ENCODE results near the gene CDHR3.
"Not testable (repeated sequence)": the region's sequence is repeated elsewhere in the genome, so short reads cannot be mapped to it uniquely, and the experiment has no call there.

Gene CDHR3

DNA sequence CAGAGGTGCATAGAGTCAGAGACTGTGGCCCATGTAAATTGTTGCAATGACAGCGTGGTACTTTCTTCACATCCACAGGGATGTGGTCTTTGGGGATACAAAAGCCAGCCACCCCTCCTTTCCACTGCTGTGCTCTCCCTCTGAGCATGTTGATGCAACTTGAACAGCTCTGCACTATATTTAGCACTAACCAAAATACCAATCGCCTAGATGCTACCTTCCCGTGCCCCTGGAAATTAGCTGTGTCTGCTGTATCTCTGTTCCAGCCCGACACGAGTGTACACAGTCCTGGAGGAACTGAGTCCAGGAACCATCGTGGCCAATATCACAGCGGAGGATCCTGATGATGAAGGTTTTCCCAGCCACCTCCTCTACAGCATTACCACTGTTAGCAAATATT is 38.1 kb downstream of the CDHR3 start:
- DNase-seq = no peak

DNA sequence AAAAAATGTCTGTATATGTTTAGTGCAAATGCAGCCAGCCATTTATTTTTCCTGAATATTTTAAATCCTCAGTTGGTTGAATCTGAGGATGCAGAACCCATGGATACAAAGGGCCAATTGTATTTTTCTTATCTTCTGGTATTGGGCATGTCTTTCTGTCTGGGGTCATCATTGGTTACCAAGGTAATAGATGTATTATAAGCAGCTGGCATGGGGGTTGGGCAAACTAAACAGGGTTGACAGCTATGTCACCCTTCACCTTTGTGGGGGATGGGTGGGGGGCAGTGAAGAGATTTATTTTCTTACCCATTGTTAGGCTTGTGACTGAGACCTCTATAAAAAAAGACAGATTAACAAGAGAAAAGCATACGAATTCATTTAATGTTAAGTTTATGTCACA is 38.8 kb downstream of the CDHR3 start:
- DNase-seq = no peak

DNA sequence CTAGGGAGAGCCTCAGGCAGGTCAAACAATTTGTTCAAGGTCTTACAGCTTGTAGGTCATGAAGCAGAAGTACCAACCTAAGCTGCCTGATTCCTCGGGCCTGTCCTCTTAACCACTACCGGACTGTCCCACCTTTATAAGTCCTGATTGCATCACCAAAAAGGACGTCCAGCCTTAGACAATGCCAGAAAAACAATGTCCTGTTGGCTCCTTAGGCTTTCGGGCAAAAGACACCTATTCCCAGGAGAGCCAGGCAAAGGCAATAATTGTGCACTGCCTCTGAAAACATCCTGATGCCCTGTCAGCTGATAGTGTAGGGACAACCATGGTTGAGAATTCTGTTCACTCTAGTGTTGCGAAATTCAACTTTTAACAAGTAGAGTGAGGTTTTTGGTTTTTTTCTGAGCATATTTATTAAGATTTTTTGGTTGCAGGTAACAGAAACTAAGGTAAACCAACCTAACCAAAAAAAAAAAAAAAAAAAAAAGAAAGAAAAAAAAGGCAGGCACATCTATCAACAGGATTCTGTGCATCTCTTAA is 40.5 kb downstream of the CDHR3 start:
- no peak for DNase-seq

DNA sequence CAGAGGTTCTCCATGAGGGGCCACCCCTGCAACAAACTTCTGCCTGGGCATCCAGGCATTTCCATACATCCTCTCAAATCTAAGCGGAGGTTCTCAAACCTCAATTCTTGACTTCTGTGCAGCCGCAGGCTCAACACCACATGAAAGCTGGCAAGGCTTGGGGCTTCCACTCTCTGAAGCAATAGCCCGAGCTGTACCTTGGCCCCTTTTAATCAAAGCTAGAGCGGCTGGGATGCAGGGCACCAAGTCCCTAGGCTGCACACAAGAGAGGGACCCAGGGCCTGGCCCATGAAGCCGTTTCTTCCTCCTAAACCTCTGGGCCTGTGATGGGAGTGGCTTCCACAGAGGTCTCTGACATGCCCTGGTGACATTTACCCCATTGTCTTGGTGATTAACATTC is 43.8 kb downstream of the CDHR3 start:
- DNase-seq = no peak

DNA sequence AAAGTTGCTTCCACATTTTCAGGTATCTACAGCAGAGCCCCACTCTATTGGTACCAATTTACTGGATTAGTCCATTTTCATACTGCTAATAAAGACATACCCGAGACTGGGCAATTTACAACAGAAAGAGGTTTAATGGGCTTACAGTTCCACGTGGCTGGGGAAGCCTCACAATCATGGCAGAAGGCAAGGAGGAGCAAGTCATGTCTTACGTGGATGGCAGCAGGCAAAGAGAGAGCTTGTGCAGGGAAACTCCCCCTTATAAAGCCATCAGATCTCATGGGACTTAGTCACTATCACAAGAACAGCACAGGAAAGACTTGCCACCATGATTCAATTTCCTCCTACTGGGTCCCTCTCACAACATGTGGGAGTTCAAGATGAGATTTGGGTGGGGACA is 44.7 kb downstream of the CDHR3 start:
- not testable (repeated sequence) for DNase-seq

DNA sequence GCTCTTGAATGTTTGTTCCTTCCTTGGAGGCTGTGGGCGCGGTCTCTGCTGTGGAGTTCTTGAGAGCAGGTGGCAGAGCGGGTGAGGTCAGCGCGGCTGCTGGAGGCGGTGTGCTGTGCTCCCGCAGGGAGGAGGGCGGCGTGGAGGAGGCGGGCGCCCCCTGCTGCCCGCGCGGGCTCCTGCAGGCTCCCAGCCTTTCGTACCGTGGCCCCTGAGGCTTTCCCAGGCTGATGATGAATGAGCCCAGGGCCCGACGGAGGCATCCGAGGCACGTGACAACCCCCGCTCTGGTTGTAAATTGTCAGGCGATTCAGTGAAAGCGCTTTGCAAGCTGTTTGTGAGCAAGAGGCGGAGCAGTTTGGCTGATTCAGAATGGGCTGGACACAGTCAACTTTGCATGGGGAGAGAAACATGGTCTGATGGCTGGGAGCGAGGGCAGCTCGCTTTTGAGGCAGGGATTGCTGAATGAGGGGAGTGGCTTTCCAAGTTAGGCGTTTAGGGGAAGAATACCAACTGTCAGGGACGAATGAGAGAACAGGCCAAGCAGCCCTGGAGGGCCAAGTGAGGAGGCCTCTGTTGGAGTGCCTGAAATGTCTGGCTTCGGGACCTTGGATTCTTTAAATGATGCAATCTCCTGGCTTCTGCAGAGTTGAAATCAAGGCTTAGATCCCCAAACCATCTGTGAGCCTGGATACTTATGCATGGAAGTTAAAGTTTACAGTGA is 46.6 kb downstream of the CDHR3 start:
- peak; percentile 83 to 86 for DNase-seq

DNA sequence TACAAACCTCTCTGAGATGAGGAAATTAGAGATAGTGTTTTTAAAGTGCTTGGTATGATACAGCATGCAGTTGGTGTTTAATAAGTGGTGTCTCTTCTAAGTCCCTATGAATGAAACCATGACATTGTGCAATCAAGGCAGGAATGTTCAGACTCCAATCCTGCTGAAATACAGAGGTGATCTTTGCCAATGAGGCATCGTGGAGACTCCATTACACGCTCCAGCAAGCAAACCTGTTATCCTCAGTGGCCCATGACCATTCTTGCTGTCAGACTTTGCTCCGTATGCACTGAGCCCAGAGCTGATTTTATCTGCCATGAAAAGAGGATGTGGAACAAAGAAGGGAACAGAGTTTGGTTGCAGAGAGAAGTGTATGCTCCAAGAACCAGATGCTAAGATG is 47.3 kb downstream of the CDHR3 start:
- DNase-seq = no peak

DNA sequence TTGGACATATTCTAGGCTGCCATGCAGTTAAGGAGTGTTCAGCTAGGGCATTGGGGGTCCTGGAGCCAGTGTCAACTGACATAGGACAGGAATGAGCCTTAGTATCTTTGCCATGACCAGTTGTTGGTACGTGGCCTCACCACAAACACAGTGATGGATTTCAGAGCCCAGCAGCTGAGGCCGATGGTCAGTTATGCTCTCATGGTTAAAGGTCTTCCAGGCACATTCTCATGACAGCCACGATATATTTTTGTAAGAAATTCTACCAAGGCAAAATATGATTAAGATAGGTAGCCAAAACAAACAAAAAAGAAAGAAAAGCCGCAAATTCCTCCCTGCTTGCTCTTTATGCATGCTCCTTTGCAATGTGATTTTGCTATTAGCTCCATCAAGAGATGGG is 47.8 kb downstream of the CDHR3 start:
- DNase-seq = no peak

DNA sequence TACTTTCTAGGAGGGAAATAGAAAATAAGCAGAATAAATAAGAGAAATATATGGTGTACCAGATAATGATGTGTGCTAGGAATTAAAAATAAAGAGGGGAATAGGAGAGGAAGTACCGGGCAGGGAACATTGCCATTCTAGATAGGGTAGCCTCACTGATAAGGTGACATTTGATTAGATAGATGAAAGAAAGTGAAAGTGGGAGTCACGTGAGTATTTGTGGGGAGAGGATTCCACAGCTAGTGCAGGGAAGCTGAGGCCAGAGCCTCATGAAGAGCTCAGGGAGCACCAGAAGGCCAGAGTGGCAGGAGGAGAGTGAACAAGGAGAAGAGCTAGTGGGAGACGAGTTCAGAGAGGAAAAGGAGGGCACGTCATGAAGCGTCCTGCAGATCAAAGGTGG is 49.1 kb downstream of the CDHR3 start:
- DNase-seq = no peak

DNA sequence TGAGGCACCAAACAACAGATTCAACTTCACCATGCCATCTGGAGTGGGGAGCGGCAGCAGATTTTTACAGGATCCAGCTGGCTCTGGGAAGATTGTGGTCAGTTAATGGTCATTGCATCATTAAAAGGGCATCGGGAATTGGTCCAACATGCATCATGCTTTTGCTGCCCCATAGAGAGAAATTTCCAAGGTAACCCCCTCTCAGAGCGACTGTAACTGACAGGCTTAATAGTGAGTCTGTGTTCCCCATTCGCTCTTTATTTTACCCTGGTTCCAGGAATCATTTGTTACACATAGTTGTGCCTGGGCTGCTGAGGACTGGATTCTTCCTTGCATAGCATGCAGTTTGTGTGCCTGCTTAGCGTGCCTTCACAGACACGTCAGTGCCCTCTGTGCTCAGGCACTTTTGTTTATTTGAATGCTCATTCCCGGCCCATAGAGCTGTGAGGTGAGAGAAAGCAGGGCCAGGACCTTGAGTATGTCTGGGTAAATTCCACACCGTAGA is 49.9 kb downstream of the CDHR3 start:
- no peak for DNase-seq

DNA sequence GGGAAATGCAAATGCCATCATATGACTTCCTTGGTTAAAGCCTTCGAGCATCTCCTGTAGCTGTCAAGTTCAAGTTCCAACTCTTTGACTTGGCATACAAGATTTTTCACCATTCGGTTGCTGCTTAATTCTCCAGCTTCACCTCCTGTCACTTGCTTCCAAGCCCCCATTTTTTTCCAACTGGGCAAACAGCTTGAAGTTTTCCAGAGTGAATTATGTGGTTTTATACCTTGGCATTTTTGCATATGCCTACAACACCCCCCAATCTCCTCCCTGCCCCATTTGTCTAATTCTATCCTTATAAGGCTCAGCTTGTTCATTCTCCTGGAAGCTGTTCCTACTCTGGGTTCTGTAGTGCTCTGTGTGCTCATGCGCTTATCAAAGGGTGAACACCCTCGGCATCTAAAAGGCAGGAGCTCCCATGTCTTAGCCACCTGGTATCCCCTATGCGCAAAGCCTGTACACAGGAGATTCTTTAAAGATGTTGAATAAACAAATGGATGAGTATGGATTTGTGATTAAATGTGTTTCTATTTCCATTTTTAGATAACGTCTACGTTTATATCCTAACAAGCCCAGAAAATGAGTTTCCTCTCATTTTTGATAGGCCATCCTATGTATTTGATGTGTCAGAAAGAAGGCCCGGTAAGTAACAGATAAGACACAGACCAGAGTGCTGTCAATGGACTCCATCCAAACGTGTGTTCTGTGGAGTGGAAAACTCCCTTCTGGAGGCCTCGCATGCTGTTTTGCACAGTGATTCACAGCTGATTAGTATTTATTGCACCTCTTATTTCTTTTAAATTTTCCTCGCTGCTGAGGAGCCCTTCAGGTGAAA is 52.5 kb downstream of the CDHR3 start:
- DNase-seq = no peak

DNA sequence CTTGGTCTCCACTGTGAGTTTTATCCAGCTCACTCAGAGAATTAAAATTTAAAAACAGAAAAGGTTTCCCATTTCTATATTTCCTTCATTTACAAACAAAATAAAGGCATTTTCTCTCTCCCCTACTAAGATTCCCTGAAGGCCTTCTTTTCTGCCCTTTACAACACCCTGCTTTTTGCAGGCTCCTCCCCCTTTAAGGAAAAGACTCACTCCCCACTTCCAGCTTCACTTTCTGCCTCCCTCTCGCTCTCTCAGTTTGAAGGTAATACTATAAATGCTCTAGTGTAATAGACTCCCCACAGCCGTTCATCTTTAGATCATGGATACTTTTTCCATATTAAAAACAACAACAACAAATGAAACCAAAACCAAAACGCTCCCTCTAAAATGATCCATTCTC is 53.3 kb downstream of the CDHR3 start:
- DNase-seq = no peak

DNA sequence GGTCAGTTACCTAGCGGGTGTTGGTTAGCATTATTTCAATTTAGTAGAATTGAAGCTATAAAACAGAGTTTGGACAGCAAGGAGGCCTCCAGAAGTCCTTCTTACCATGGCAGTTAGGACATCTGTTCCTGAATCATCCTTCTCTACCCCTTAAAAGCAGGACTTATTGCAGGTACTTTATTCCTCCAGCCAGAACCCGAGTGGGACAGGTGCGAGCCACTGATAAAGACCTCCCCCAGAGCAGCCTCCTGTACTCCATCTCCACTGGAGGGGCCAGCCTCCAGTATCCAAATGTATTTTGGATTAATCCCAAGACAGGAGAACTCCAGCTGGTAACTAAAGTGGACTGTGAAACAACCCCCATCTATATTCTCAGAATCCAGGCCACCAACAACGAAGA is 54.6 kb downstream of the CDHR3 start:
- DNase-seq = no peak

DNA sequence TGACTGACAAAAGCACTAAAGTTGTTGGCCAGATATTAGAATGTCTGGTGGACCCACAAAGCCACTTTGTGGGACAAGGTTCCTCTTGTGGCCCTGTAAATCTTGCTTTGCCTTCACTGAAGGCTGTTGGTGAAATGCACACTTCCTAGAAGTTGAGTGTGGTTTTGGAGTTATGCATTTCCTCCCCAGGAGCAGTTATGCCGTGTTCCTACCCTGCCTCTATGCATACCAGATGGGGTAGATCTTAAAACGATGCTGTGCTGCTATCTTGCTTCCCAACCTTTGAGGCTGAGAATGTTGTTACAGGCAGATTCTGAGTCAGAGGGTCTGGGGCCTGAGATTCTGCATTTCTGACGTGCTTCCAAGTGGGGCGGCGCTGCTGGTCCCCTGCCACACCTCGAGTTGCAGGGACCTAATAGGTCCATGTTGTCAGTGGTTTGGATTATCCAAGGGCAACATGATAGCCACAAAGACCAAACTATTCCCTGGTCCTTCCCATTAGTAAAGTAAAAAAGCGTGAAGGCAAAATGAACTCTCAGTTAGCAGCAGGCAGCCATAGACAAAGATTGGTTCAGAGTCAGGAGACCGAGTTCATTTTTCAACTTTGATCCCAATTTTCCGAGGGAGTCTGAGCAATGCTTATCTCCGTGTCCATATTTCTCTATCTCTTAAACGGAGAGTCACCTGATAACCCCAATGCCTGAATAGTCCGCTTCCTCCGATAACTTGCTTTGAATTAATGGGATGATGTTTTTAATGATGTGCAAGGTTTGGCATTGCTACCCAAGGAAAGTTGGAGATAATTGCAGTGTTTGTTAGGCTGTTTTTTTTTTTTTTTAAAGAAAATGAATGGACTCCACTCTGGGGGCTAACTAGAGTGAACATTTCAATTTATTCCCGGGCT is 55.8 kb downstream of the CDHR3 start:
- no peak for DNase-seq

DNA sequence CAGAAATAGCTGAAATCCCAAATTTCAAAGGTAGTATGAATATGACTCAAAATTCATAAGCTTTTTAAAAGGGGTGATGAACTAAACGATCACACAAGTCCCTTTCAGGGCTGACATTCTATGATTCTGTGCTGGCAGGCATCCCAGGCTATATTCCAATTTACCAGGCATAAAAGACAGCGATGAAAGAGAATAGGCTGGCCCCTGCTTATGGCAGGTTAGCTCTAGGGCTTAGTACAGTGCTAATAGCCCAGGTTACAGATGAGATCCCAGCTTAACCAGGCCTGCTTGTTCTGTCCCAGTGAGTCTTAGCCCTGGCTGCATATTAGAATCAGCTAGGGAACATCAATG is 56.4 kb downstream of the CDHR3 start:
- no peak for DNase-seq

DNA sequence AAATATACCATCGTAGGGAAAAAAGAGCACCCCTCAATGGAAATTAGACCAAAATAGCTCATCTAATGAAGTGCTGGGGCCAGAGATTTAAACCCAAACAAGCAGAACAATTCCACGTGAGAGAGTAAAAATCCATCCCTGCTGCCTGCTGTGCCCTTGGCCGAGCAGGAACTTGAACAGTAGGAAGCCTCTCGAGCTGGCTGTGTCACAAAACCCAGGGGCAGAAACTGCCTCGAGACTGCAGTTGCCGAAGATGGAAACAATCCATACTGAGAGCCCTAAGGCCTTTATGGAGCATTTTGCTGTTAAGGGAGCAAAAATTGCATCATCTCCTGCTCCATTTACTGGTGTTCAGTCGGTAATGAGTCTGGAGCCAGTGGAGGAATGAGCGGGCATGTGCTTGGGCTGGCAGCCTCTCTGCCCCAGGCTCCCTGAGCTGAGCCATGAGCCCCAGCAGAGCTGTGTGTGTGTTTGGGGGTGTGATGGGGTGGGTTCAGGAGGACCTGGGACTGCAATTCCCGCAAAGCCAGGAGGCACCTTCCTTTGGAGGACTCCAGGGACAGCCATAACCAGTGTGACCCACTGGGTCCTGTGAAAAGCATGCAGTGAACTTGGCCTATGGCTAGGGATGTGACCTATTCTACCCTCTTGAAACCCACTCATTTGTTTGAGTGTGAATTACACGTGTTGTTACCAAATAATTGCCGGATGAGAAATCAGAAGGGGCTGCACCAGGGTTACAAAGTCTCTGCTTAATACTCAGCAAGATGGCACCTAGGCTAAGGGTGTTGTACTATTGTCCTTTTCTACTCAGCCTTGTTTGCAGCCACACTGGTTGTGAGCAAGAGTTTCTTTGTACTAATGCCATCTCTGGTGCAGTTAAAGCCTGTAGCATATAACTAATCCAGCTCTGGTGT is 58.3 kb downstream of the CDHR3 start:
- no peak for DNase-seq

DNA sequence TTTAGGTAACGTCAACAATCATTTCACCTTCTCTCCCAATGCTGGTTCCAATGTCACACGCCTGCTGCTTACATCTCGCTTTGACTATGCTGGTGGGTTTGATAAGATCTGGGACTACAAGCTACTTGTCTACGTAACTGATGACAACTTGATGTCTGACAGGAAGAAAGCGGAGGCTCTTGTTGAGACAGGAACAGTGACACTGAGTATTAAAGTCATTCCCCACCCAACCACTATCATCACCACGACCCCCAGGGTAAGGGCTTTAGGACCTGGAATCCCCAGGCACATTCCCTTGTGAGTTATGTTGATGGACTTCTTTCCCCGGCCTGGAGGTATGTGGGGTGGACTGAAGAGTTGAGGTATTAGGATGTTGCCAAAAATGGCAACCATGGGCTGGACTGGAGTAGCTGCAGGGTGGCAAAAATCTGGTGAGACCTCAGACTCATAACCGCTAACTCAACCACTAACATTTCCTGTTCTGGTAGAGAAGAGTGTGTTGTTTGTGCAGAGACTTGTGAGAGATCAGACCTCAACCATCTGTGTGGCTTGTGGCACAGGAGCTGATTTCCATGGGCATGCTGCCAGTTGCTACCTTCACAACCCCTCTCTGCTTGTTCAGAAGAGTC is 59.2 kb downstream of the CDHR3 start:
- DNase-seq = peak; percentile 55 to 63

DNA sequence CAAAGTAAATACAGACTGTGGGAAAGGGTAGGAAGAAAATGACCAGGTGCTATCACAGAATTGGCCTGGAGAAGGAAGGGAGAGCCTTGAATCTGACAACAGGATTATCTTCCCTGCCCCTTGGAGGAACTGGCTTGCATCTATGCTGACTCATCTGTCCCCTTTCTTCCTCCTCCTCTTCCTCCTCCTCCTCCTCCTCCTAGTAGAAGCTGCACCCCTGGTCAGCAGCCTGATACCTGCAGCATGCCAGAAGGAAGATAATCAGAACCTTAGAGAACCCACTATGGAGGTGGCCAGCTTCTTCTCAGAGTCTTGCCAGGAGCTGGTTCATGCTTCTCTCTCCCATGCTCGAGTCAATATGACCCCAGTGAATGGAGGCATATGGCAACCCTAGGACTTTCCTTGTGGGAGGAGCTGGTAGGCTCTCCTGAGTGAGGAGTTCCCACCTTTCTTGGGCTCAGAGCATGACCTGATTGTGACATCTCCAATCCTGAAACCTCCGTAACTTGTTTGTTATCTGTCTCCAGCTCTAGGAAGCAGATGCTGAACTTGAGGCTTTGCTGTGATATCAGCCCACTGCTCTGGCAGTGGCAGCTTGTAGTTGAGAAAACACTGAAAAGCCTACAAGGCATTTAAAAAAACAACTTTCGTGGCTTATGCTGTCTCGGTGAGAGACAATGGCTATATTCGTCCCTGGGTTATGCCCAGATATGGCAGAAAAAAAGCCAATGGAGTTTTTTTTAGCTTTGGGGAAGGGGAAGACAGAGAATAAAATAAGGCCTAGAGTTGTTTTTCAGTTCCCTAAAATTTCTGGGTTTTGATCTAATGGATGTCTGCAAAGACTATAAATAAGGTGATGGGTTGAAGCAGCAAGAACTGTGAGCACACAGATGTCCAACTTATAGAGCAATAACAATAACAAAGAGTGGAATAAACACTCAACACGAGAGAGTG is 60.6 kb downstream of the CDHR3 start:
- DNase-seq = no peak

DNA sequence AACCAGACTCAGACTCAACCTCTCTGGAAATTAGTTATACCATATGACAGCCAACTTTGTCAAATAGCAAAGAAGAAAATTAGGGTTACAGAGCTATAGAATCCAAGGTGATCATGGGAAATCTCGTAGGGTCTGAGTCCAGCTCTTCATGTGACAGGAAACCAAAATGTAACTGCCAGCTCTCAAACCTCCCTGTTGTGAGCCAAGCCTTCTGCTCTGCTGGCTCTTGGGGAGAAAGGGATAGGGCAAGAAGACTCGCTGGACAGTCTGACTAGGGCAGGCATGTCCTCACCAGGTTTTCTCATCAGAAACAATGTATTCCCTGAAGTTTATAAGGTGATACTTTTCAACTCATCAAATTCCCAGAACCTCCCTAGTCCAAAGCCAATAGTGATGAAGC is 63.0 kb downstream of the CDHR3 start:
- DNase-seq = no peak

DNA sequence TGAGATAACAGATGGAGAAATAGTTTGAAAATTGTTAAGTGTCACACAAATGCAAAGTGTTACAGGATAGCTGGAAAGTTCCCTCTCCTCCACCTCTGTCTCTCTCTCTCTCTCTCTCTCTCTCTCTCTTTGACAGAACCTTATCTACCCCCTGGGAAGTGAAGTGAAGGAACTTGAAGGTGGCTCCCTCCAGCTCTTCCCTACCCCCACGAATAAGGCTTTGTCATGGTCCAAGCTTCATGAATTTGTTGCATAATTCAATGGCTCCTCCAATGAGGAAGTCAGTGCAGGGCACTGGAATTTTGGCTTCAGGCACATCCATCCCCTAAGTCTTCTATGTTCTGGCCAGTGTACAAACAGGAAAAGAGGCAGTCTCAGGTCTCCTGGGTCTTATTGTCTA is 66.4 kb downstream of the CDHR3 start:
- no peak for DNase-seq

Data from stimulated activated CD4-positive, alpha-beta T cell treated with anti-CD3 and anti-CD28 coated beads, Interleukin-2, amount 100 ng/mL, for 24 hours (primary cell).